ENCODE results near the gene RGS17.
A peak's percentile ranks its signal among the peaks of the same experiment; 100 is the strongest.

The RGS17 gene

GRCh38 chr6:153081914-153082313 is 49.2 kb downstream of the RGS17 start:
- no peak for FAIRE-seq

- FAIRE-seq = no peak
Observed at GRCh38 chr6:153076431-153076830, 54.7 kb downstream of the RGS17 start.

- no peak for FAIRE-seq
Observed at GRCh38 chr6:153074761-153075160, 56.3 kb downstream of the RGS17 start.

- FAIRE-seq = no peak
Observed at GRCh38 chr6:153073841-153074240, 57.2 kb downstream of the RGS17 start.

GRCh38 chr6:153070756-153071155 is 60.3 kb downstream of the RGS17 start:
- FAIRE-seq = no peak

- no peak for FAIRE-seq
Observed at GRCh38 chr6:153069897-153070296, 61.2 kb downstream of the RGS17 start.

GRCh38 chr6:153065222-153065621 is 65.9 kb downstream of the RGS17 start:
- peak; percentile 33 for FAIRE-seq

GRCh38 chr6:153063936-153064335 is 67.1 kb downstream of the RGS17 start:
- peak; percentile 51 for FAIRE-seq

GRCh38 chr6:153062516-153062915 is 68.6 kb downstream of the RGS17 start:
- FAIRE-seq = no peak

- no peak for FAIRE-seq
Observed at GRCh38 chr6:153059757-153060156, 71.3 kb downstream of the RGS17 start.

- peak; percentile 38 for FAIRE-seq
Observed at GRCh38 chr6:153059311-153059710, 71.8 kb downstream of the RGS17 start.

GRCh38 chr6:153058909-153059308 is 72.2 kb downstream of the RGS17 start:
- FAIRE-seq = no peak

GRCh38 chr6:153058291-153058690 is 72.8 kb downstream of the RGS17 start:
- no peak for FAIRE-seq

- peak; percentile 36 for FAIRE-seq
Observed at GRCh38 chr6:153056308-153056707, 74.8 kb downstream of the RGS17 start.

- FAIRE-seq = no peak
Observed at GRCh38 chr6:153051801-153052200, 79.3 kb downstream of the RGS17 start.

- no peak for FAIRE-seq
Observed at GRCh38 chr6:153048631-153049030, 82.5 kb downstream of the RGS17 start.

- FAIRE-seq = no peak
Observed at GRCh38 chr6:153047386-153047785, 83.7 kb downstream of the RGS17 start.

GRCh38 chr6:153045271-153045670 is 85.8 kb downstream of the RGS17 start:
- no peak for FAIRE-seq

- FAIRE-seq = no peak
Observed at GRCh38 chr6:153044295-153044694, 86.8 kb downstream of the RGS17 start.

GRCh38 chr6:153043719-153044118 is 87.4 kb downstream of the RGS17 start:
- peak; percentile 33 for FAIRE-seq

- FAIRE-seq = peak; percentile 21
Observed at GRCh38 chr6:153038378-153039057, 92.6 kb downstream of the RGS17 start.

- FAIRE-seq = no peak
Observed at GRCh38 chr6:153034139-153034538, 96.9 kb downstream of the RGS17 start.

- peak; percentile 99 for FAIRE-seq
Observed at GRCh38 chr6:153032255-153032882, 98.7 kb downstream of the RGS17 start.

- FAIRE-seq = no peak
Observed at GRCh38 chr6:153031335-153031955, 99.6 kb downstream of the RGS17 start.
